Right lobe of liver (tissue), 6 donors: Measurements from ENCODE around the gene GLIPR1L1. TPM values are rescaled to one million over a fixed set of nuclear protein-coding genes. Genes with fewer than 3 reads are reported as not detected.

Source experiments
- ATAC-seq, 4 donors: fragments of 200-7000 bp; cut with Tn5 transposase; one replicate each; pipeline ENCODE4 v1.9.1; 2020; ENCODE audit warnings: mild to moderate bottlenecking in 4 of 4, moderate library complexity in 4 of 4
- DNase-seq, 3 donors: peaks; one replicate each; pipeline ENCODE4 v3.0.0-alpha.2; 2020
- H3K27ac ChIP-seq, 3 donors: fragments of 200-600 bp; one replicate each; pipeline ENCODE4 v1.8.0; 2022
- H3K27me3 ChIP-seq, 2 donors: fragments of 200-600 bp; one replicate each; pipeline ENCODE4 v1.8.0; 2022
- H3K36me3 ChIP-seq, 4 donors: fragments of 200-600 bp; sonication (generic) in 1 of 4; one replicate each; pipeline versions ENCODE4 v1.5.1 to v1.8.0; 2017 to 2022; ENCODE audit warnings: control low read depth in 1 of 4
- H3K4me1 ChIP-seq, 4 donors: fragments of 200-600 bp; sonication (generic) in 1 of 4; one replicate each; pipeline versions ENCODE4 v1.5.1 to v1.8.0; 2017 to 2022; ENCODE audit warnings: control low read depth in 1 of 4
- H3K4me3 ChIP-seq, 3 donors: fragments of 200-600 bp; one replicate each; pipeline ENCODE4 v1.8.0; 2022
- H3K9me3 ChIP-seq, 4 donors: fragments of 200-600 bp; sonication (generic) in 1 of 4; one replicate each; pipeline versions ENCODE4 v1.5.1 to v1.8.0; 2017 to 2022; ENCODE audit warnings: control low read depth in 1 of 4
- POLR2A ChIP-seq: fragments of 450-650 bp; IDR thresholded peaks from one replicate; pipeline ENCODE4 v1.6.1; 2017; ENCODE audit warnings: antibody characterized with exemption, mild to moderate bottlenecking
- WGBS: methylation state at CpG from one replicate; pipeline ENCODE4 v1.1.6; 2018; ENCODE audit warnings: low coverage, low lambda C conversion rate; ENCODE audit not compliant: insufficient coverage; ENCODE audit errors: missing lambda C conversion rate; 5-methylcytosine and 5-hydroxymethylcytosine counted together
- intact Hi-C, 2 donors: fragments of 100-400 bp; cut with DNase I; formaldehyde crosslinking; loops; one replicate each; pipeline versions ENCODE4 v1.11.2 to v1.14.1; 2022
- total RNA-seq, 6 experiments: library from RNA; depleted of rRNA in 2 of 6; stranded (reverse); fragments of >200 nt in 2 of 6; fragmentation: NEBNext Ultra II Directional in 3 of 6; extraction: Animal tissue kit (Norgen Biotek cat#: 25700) in 3 of 6; gene quantifications; one replicate each; pipeline versions ENCODE4 v1.1.0 to v1.2.4, GENCODE V29; 2016 to 2023
- TF ChIP-seq, protein P1 (sequence below), 4 donors: fragments of 200-600 bp in 3 of 4; fragments of 450-650 bp in 1 of 4; IDR thresholded peaks; one replicate each; pipeline versions ENCODE4 v1.5.1 to v1.8.0; 2016 to 2022; ENCODE audit warnings: antibody characterized with exemption in 4 of 4, mild to moderate bottlenecking in 2 of 4
- donor health status: DM: no; HTN: yes; CAD: no.
- donor health status: DM: no; HTN: no; CAD: no.
- donor health status: DM: no; HTN: no; CAD: no.
- donor health status: DM: no; HTN: yes; CAD: no.
- donor health status: DM: no; HTN: yes; CAD: no.

GLIPR1L1 gene
- total RNA-seq, 6 experiments from 2014 or later: not detected

DNA sequence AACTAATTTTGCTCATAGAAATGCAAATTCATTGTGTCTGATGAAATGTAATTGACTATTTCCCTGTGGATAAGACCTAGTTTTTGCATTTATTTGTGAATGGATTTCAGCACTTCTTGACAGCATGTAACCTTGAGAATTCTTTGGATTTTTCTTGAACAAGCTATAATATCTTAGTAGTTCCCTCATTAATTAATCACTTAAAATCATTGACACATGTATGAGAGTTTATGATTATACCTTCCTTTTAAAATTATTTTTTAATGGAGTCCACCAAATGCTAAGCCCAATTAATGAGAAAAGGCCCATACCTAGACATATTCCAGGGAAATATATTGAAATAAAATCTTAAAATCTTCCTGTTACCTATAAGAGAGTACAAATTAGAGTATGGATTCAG is 73.2 kb downstream of the GLIPR1L1 start:
- Histone ChIP-seq H3K4me3 (no peak overlapping the region), H3K4me1 (no peaks in the 10 kb centered on the region), H3K27me3 (no peaks in the 10 kb centered on the region), H3K36me3 (no peaks in the 10 kb centered on the region), H3K27ac (no peak overlapping the region), H3K9me3 (no peaks in the 10 kb centered on the region)
- TF ChIP-seq, protein P1, sequence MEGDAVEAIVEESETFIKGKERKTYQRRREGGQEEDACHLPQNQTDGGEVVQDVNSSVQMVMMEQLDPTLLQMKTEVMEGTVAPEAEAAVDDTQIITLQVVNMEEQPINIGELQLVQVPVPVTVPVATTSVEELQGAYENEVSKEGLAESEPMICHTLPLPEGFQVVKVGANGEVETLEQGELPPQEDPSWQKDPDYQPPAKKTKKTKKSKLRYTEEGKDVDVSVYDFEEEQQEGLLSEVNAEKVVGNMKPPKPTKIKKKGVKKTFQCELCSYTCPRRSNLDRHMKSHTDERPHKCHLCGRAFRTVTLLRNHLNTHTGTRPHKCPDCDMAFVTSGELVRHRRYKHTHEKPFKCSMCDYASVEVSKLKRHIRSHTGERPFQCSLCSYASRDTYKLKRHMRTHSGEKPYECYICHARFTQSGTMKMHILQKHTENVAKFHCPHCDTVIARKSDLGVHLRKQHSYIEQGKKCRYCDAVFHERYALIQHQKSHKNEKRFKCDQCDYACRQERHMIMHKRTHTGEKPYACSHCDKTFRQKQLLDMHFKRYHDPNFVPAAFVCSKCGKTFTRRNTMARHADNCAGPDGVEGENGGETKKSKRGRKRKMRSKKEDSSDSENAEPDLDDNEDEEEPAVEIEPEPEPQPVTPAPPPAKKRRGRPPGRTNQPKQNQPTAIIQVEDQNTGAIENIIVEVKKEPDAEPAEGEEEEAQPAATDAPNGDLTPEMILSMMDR (IDR thresholded peaks at IDR 0.05): no peak
- TF ChIP-seq POLR2A: no peak
- ATAC-seq (no peak), DNase-seq (no peak)
- intact Hi-C loops: no loop called here

DNA sequence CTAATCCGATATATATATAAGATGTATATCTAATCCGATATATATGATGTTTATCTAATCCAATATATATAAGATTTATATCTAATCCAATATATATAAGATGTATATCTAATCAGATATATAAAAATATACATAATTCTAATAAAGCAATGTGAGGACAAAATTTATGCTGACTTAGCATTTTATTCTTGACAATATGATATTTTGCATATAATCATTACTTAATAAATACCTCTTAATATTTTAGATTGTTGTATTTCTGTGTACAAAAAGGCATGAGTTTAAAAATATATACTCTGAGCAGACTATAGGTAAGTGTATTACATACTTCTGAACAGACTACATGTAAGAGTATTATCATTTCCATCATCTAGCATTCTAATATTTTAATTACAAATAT is 75.4 kb downstream of the GLIPR1L1 start:
- ATAC-seq (no peak), DNase-seq (no peak)
- intact Hi-C loops: no loop called here
- Histone ChIP-seq H3K27ac (no peak overlapping the region), H3K9me3 (no peaks in the 10 kb centered on the region), H3K36me3 (no peaks in the 10 kb centered on the region), H3K4me1 (no peaks in the 10 kb centered on the region), H3K27me3 (no peaks in the 10 kb centered on the region), H3K4me3 (no peak overlapping the region)
- no peak for TF ChIP-seq POLR2A
- TF ChIP-seq, protein P1 (IDR thresholded peaks at IDR 0.05): no peak
- 96% methylated on average over 2 of the region's 2 CpGs for WGBS

DNA sequence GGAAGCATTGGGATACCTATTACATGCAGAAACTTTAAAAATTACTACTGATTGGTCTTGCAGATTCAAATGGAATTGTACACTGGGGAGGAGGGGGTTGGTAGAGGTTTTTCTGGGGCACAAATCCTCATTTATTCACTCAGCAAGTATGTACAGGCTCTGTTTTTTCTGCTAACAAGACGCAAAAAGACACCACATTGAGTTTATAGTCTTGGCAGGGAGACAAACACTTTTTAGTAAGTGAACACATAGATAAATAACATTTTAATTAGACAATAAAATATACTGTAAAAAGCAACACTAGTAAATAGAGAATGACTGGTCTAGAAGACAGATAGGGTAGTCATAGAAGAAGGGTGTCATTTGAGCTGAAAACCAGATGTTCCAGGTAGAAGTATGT is 80.2 kb downstream of the GLIPR1L1 start:
- 70% methylated on average over 1 of the region's 1 CpG for WGBS
- no peaks in the 10 kb centered on the region for H3K9me3 ChIP-seq
- ATAC-seq: no peak
- H3K4me1 ChIP-seq: no peaks in the 10 kb centered on the region
- no peak for TF ChIP-seq POLR2A
- TF ChIP-seq, protein P1 (IDR thresholded peaks at IDR 0.05): no peak
- no peak overlapping the region for H3K27ac ChIP-seq
- intact Hi-C loops: no loop called here
- no peaks in the 10 kb centered on the region for H3K36me3 ChIP-seq
- no peak for DNase-seq
- H3K27me3 ChIP-seq: no peaks in the 10 kb centered on the region
- no peak overlapping the region for H3K4me3 ChIP-seq

DNA sequence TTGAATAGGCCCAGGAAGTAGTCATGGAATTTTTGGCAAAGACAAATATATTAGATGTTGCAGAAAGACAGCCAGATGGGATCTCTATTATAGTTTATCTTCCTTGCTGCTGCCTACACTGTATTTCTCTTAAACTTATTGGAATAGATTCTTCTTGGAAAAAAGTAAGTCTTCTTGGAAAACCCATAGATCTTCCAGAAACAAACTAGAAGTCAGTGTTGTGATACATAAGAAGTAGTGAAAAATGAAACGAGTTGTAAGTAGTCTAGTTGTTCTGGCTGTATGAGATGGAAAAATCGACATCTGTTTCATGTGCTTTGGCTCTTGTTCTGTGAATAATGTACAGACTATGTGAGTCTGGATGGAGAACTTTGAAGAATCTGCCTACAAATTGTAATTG is 85.4 kb downstream of the GLIPR1L1 start:
- 67% methylated on average over 2 of the region's 2 CpGs for WGBS
- H3K27me3 ChIP-seq: no peaks in the 10 kb centered on the region
- ATAC-seq (no peak), DNase-seq (no peak)
- intact Hi-C loops: no loop called here
- H3K9me3 ChIP-seq: no peaks in the 10 kb centered on the region
- H3K4me3 ChIP-seq: no peak overlapping the region
- H3K36me3 ChIP-seq: no peaks in the 10 kb centered on the region
- TF ChIP-seq POLR2A: no peak
- TF ChIP-seq, protein P1 (IDR thresholded peaks at IDR 0.05): no peak
- H3K27ac ChIP-seq: no peak overlapping the region
- no peaks in the 10 kb centered on the region for H3K4me1 ChIP-seq

Other genes starting within 250 kb of the GLIPR1L1 start
- gene KCNC2, start 124.8 kb upstream of the GLIPR1L1 start, total RNA-seq: under 1 TPM in 1 of 6 experiments, not detected in 5; 0.02 TPM
- 1 to 10 TPM; 2.3 to 6.9 (median 2.5) TPM for gene CAPS2, start 4.3 kb upstream of the GLIPR1L1 start, total RNA-seq
- 1 to 10 TPM in 1 of 6 experiments, under 1 TPM in 5; 0.24 to 1.0 (median 0.32) TPM for gene GLIPR1L2, start 56.4 kb downstream of the GLIPR1L1 start, total RNA-seq
- 10 to 100 TPM in 1 of 6 experiments, 1 to 10 TPM in 5; 3.4 to 16.2 (median 4.0) TPM for gene GLIPR1, start 146.1 kb downstream of the GLIPR1L1 start, total RNA-seq
- 10 to 100 TPM; 14.1 to 25.3 (median 20.3) TPM for gene KRR1, start 176.9 kb downstream of the GLIPR1L1 start, total RNA-seq